ENCODE measurements around the gene PTPRU.

GRCh38 chr1:29292344-29292743 is 56.0 kb downstream of the PTPRU start:
- TF ChIP-seq CTCF (conservative IDR thresholded peaks at IDR 0.05; ENCODE audit: low read depth in 2 of 2) (no peak), ZNF114 (CRISPR knock-in tag; IDR thresholded peaks at IDR 0.05) (no peak), EZH2phosphoT487 (IDR thresholded peaks at IDR 0.05; ENCODE audit: unreplicated experiment) (no peak), POLR2AphosphoS5 (IDR thresholded peaks at IDR 0.05; ENCODE audit: low read depth) (no peak), REST (IDR thresholded peaks at IDR 0.05; ENCODE audit: unreplicated experiment) (no peak), CREB1 (CRISPR knock-in tag; IDR thresholded peaks at IDR 0.05; ENCODE audit: low read depth) (no peak), EZH2 (IDR thresholded peaks at IDR 0.05; ENCODE audit: low read depth, unreplicated experiment) (no peak), JUNB (IDR thresholded peaks at IDR 0.05; ENCODE audit: unreplicated experiment) (no peak)

Data from GM23338 (cell line).